ENCODE data around the gene CDKAL1. TPM values are rescaled to one million over a fixed set of nuclear protein-coding genes. Genes with fewer than 3 reads are reported as not detected.
"Not testable (repeated sequence)": the region's sequence is repeated elsewhere in the genome, so short reads cannot be mapped to it uniquely, and the experiment has no call there.

CDKAL1 gene
- total RNA-seq, 1 donor from 2014 or later = 11.3 TPM

GRCh38 chr6:20608905-20609304 is 74.6 kb downstream of the CDKAL1 start:
- TF ChIP-seq POLR2A (IDR thresholded peaks at IDR 0.05) = no peak
- TF ChIP-seq CTCF (IDR thresholded peaks at IDR 0.05) = no peak
- no peak for TF ChIP-seq POLR2AphosphoS5 (IDR thresholded peaks at IDR 0.05; ENCODE audit: insufficient read depth in 1 of 2, low read depth in 1 of 2)
- no peaks in the 10 kb centered on the region for H3K36me3 ChIP-seq
- no peaks in the 10 kb centered on the region for H3K9me3 ChIP-seq
- H3K4me1 ChIP-seq = no peaks in the 10 kb centered on the region
- no peak overlapping the region for H3K4me3 ChIP-seq
- H3K27ac ChIP-seq = no peak overlapping the region
- no peak for DNase-seq (ENCODE audit: extremely low spot score in 2 of 2)
- no peaks in the 10 kb centered on the region for H3K27me3 ChIP-seq
- intact Hi-C loops (cut with DNase I) = no loop called here

- intact Hi-C loops (cut with DNase I); H3K4me1 ChIP-seq; DNase-seq (ENCODE audit: extremely low spot score in 2 of 2); H3K9me3 ChIP-seq; H3K27me3 ChIP-seq; H3K4me3 ChIP-seq; H3K36me3 ChIP-seq; H3K27ac ChIP-seq: not testable (repeated sequence)
Observed at GRCh38 chr6:20609924-20610323, 75.7 kb downstream of the CDKAL1 start.

- no peak overlapping the region for H3K27ac ChIP-seq
- intact Hi-C loops (cut with DNase I) = no loop called here
- TF ChIP-seq POLR2A (IDR thresholded peaks at IDR 0.05) (no peak), POLR2AphosphoS5 (IDR thresholded peaks at IDR 0.05; ENCODE audit: insufficient read depth in 1 of 2, low read depth in 1 of 2) (no peak), CTCF (IDR thresholded peaks at IDR 0.05) (no peak)
- H3K27me3 ChIP-seq = no peaks in the 10 kb centered on the region
- H3K4me1 ChIP-seq = no peaks in the 10 kb centered on the region
- no peaks in the 10 kb centered on the region for H3K9me3 ChIP-seq
- DNase-seq (ENCODE audit: extremely low spot score in 2 of 2) = no peak
- no peak overlapping the region for H3K4me3 ChIP-seq
- no peaks in the 10 kb centered on the region for H3K36me3 ChIP-seq
Observed at GRCh38 chr6:20610636-20611370, 76.5 kb downstream of the CDKAL1 start.

GRCh38 chr6:20617537-20617936 is 83.3 kb downstream of the CDKAL1 start:
- H3K27me3 ChIP-seq; H3K27ac ChIP-seq; H3K9me3 ChIP-seq; DNase-seq (ENCODE audit: extremely low spot score in 2 of 2); H3K36me3 ChIP-seq; intact Hi-C loops (cut with DNase I); H3K4me3 ChIP-seq; H3K4me1 ChIP-seq: not testable (repeated sequence)

- Histone ChIP-seq H3K4me1 (peaks cover 6% of the 10 kb centered on the region), H3K9me3 (no peaks in the 10 kb centered on the region), H3K36me3 (no peaks in the 10 kb centered on the region), H3K4me3 (no peak overlapping the region), H3K27ac (no peak overlapping the region), H3K27me3 (no peaks in the 10 kb centered on the region)
- no peak for DNase-seq (ENCODE audit: extremely low spot score in 2 of 2)
- intact Hi-C loops (cut with DNase I) = no loop called here
- TF ChIP-seq POLR2AphosphoS5 (IDR thresholded peaks at IDR 0.05; ENCODE audit: insufficient read depth in 1 of 2, low read depth in 1 of 2) = no peak
- TF ChIP-seq POLR2A (IDR thresholded peaks at IDR 0.05) = no peak
Observed at GRCh38 chr6:20620043-20620442, 85.8 kb downstream of the CDKAL1 start.

GRCh38 chr6:20623761-20624160 is 89.5 kb downstream of the CDKAL1 start:
- no peaks in the 10 kb centered on the region for H3K36me3 ChIP-seq

More at GRCh38 chr6:20623761-20624160, 89.5 kb downstream of the CDKAL1 start:
- TF ChIP-seq POLR2AphosphoS5 (IDR thresholded peaks at IDR 0.05; ENCODE audit: insufficient read depth in 1 of 2, low read depth in 1 of 2) = no peak
- TF ChIP-seq CTCF (IDR thresholded peaks at IDR 0.05) = no peak
- TF ChIP-seq POLR2A (IDR thresholded peaks at IDR 0.05) = no peak
- intact Hi-C loops (cut with DNase I) = no loop called here
- no peak for DNase-seq (ENCODE audit: extremely low spot score in 2 of 2)
- peaks cover 10% of the 10 kb centered on the region for H3K4me1 ChIP-seq
- no peak overlapping the region for H3K27ac ChIP-seq
- no peak overlapping the region for H3K4me3 ChIP-seq
- H3K9me3 ChIP-seq = no peaks in the 10 kb centered on the region
- H3K27me3 ChIP-seq = no peaks in the 10 kb centered on the region

All from vagina (tissue), 2 donors.